Measurements from ENCODE around the gene HACD3. TPM values are rescaled to one million over a fixed set of nuclear protein-coding genes. Genes with fewer than 3 reads are reported as not detected.

HACD3 gene
- polyA plus RNA-seq, 1 donor (not counting 4 experiments of a cell fraction or from before 2014, with no cell fraction given), result 78.8 TPM

DNA sequence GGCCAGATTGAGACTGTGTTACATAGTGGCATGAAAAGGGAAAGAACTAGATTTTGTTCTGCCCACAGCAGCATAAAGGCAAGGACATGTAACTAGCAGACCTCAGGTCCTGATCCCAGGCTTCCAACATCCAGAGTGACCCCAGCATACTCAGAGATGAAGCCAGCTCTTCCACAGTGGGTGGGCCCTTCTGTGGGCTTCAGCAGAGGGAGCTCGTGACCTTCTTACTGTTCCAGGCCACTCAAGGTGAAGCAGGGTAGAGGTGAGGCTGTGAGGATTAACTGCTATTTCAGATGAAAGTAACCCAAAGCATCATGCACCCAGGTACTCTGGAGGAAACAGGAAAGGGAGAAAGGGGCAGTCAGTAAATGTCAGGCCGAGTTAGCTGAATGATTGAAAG, 90.6 kb downstream of the HACD3 start:
- no peaks in the 10 kb centered on the region for H3K79me2 ChIP-seq (ENCODE audit: control insufficient read depth, insufficient read depth, low read length)
- FAIRE-seq, result no peak
- dilution Hi-C loops (cut with MboI; ENCODE audit: extremely low pct_ligation_motif_present, low sequenced_read_pairs), result no loop called here

GRCh38 chr15:65621638-65622037, 91.4 kb downstream of the HACD3 start, which contains the start of gene SLC24A1:
TSS of gene SLC24A1 (plus strand) at chr15:65621938. CDS start at chr15:65624081, 2,143 bp downstream.
- H3K4me1 ChIP-seq (ENCODE audit: control insufficient read depth, extremely low read depth, insufficient read depth, low read length), result no peaks in the 10 kb centered on the region
- no peaks in the 10 kb centered on the region for H3K79me2 ChIP-seq (ENCODE audit: control insufficient read depth, insufficient read depth, low read length)
- FAIRE-seq (no peak), DNase-seq (ENCODE audit: low read depth, low spot score) (no peak)
- no peak within 1 kb of the TSS for H2AFZ ChIP-seq (ENCODE audit: control insufficient read depth, low read length)
- no peak within 1 kb of the TSS for H3K27ac ChIP-seq (ENCODE audit: control insufficient read depth, insufficient read depth, low read length)
- no peaks in the 10 kb centered on the region for H3K27me3 ChIP-seq (ENCODE audit: control insufficient read depth, extremely low read depth, insufficient read depth, low read length)
- H3K9me3 ChIP-seq (ENCODE audit: control insufficient read depth, low read depth, low read length), result no peaks in the 10 kb centered on the region
- dilution Hi-C loops (cut with MboI; ENCODE audit: extremely low pct_ligation_motif_present, low sequenced_read_pairs), result no loop called here
- peaks cover 4% of the 10 kb centered on the region in 2 experiments for H3K36me3 ChIP-seq (ENCODE audit: control insufficient read depth in 2 of 2, extremely low read depth in 1 of 2, insufficient read depth in 2 of 2, low read length in 2 of 2)
- no peak for TF ChIP-seq EZH2 (IDR thresholded peaks at IDR 0.05; ENCODE audit: low read length)
- TF ChIP-seq, protein P1, sequence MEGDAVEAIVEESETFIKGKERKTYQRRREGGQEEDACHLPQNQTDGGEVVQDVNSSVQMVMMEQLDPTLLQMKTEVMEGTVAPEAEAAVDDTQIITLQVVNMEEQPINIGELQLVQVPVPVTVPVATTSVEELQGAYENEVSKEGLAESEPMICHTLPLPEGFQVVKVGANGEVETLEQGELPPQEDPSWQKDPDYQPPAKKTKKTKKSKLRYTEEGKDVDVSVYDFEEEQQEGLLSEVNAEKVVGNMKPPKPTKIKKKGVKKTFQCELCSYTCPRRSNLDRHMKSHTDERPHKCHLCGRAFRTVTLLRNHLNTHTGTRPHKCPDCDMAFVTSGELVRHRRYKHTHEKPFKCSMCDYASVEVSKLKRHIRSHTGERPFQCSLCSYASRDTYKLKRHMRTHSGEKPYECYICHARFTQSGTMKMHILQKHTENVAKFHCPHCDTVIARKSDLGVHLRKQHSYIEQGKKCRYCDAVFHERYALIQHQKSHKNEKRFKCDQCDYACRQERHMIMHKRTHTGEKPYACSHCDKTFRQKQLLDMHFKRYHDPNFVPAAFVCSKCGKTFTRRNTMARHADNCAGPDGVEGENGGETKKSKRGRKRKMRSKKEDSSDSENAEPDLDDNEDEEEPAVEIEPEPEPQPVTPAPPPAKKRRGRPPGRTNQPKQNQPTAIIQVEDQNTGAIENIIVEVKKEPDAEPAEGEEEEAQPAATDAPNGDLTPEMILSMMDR (optimal IDR thresholded peaks at IDR 0.05 in 1 of 3, IDR thresholded peaks at IDR 0.05 in 1 of 3, conservative IDR thresholded peaks at IDR 0.05 in 1 of 3; ENCODE audit: extremely low read depth in 1 of 3, insufficient read depth in 2 of 3, low read length in 3 of 3), result no peak
- H3K9ac ChIP-seq (ENCODE audit: control insufficient read depth, extremely low read depth, insufficient read depth, low read length), result no peak within 1 kb of the TSS
- no peaks in the 10 kb centered on the region for H4K20me1 ChIP-seq (ENCODE audit: control insufficient read depth, extremely low read depth, insufficient read depth, low read length)
- H3K9me1 ChIP-seq (ENCODE audit: control insufficient read depth, extremely low read depth, insufficient read depth, low read length), result no peaks in the 10 kb centered on the region
- H3K4me3 ChIP-seq (ENCODE audit: control insufficient read depth in 2 of 3, extremely low read depth in 1 of 3, insufficient read depth in 2 of 3, low read depth in 1 of 3, low read length in 3 of 3), result no peak within 1 kb of the TSS
- H3K4me2 ChIP-seq (ENCODE audit: control insufficient read depth, extremely low read depth, insufficient read depth, low read depth, low read length), result no peak within 1 kb of the TSS

More for the DNA sequence above, 90.6 kb downstream of the HACD3 start:
- DNase-seq (ENCODE audit: low read depth, low spot score), result no peak
- TF ChIP-seq EZH2 (IDR thresholded peaks at IDR 0.05; ENCODE audit: low read length), result no peak
- TF ChIP-seq, protein P1 (optimal IDR thresholded peaks at IDR 0.05 in 1 of 3, IDR thresholded peaks at IDR 0.05 in 1 of 3, conservative IDR thresholded peaks at IDR 0.05 in 1 of 3; ENCODE audit: extremely low read depth in 1 of 3, insufficient read depth in 2 of 3, low read length in 3 of 3), result no peak
- no peaks in the 10 kb centered on the region for H3K4me1 ChIP-seq (ENCODE audit: control insufficient read depth, extremely low read depth, insufficient read depth, low read length)
- H3K9me3 ChIP-seq (ENCODE audit: control insufficient read depth, low read depth, low read length), result no peaks in the 10 kb centered on the region
- no peaks in the 10 kb centered on the region for H4K20me1 ChIP-seq (ENCODE audit: control insufficient read depth, extremely low read depth, insufficient read depth, low read length)
- H3K9me1 ChIP-seq (ENCODE audit: control insufficient read depth, extremely low read depth, insufficient read depth, low read length), result no peaks in the 10 kb centered on the region
- no peak overlapping the region for H3K4me3 ChIP-seq (ENCODE audit: control insufficient read depth in 2 of 3, extremely low read depth in 1 of 3, insufficient read depth in 2 of 3, low read depth in 1 of 3, low read length in 3 of 3)
- no peaks in the 10 kb centered on the region for H3K27me3 ChIP-seq (ENCODE audit: control insufficient read depth, extremely low read depth, insufficient read depth, low read length)
- H3K9ac ChIP-seq (ENCODE audit: control insufficient read depth, extremely low read depth, insufficient read depth, low read length), result no peak overlapping the region
- H3K27ac ChIP-seq (ENCODE audit: control insufficient read depth, insufficient read depth, low read length), result no peak overlapping the region
- H3K36me3 ChIP-seq (ENCODE audit: control insufficient read depth in 2 of 2, extremely low read depth in 1 of 2, insufficient read depth in 2 of 2, low read length in 2 of 2), result peaks cover 4% of the 10 kb centered on the region in 2 experiments
- H2AFZ ChIP-seq (ENCODE audit: control insufficient read depth, low read length), result no peak overlapping the region
- H3K4me2 ChIP-seq (ENCODE audit: control insufficient read depth, extremely low read depth, insufficient read depth, low read depth, low read length), result no peak overlapping the region

All from keratinocyte (primary cell).